HFFc6 (cell line): ENCODE data around the gene GUCA1A. TPM values are rescaled to one million over a fixed set of nuclear protein-coding genes. Genes with fewer than 3 reads are reported as not detected.

Source experiments
- DNase-seq: peaks from one replicate; pipeline ENCODE4 v3.0.0-alpha.2; 2018
- H3K27ac Mint-ChIP-seq: 2 replicates; pipeline ENCODE4 v1.8.0; 2020; ENCODE audit warnings: mild to moderate bottlenecking, mixed read lengths
- H3K27me3 Mint-ChIP-seq: 2 replicates; pipeline ENCODE4 v1.8.0; 2021; ENCODE audit warnings: mild to moderate bottlenecking, moderate library complexity, mixed read lengths; ENCODE audit not compliant: insufficient read depth
- H3K36me3 Mint-ChIP-seq: 2 replicates; pipeline ENCODE4 v1.8.0; 2021; ENCODE audit warnings: low read depth, mixed read lengths
- H3K4me1 Mint-ChIP-seq: 2 replicates; pipeline ENCODE4 v1.8.0; 2020; ENCODE audit warnings: low read depth, mixed read lengths
- H3K4me3 Mint-ChIP-seq: 2 replicates; pipeline ENCODE4 v1.8.0; 2020; ENCODE audit warnings: mild to moderate bottlenecking, moderate library complexity, mixed read lengths
- H3K9me3 Mint-ChIP-seq: 2 replicates; pipeline ENCODE4 v1.8.0; 2020; ENCODE audit warnings: mild to moderate bottlenecking, mixed read lengths
- CTCF ChIP-seq: fragments of 200-600 bp; sonication (generic); IDR thresholded peaks from 2 replicates; pipeline ENCODE4 v1.5.0; 2021; ENCODE audit warnings: antibody characterized with exemption, mild to moderate bottlenecking
- total RNA-seq, 6 experiments: library from RNA; stranded (reverse); fragmentation: NEBNext Ultra II Directional; extraction: Animal tissue kit (Norgen Biotek cat#: 25700); gene quantifications; 2 replicates in 1 of 6; 3 replicates in 5 of 6; pipeline ENCODE4 v1.2.3, GENCODE V29; 2021

The GUCA1A gene
- total RNA-seq, 6 experiments from 2014 or later, result not detected

GRCh38 chr6:42225419-42225818, 52.3 kb downstream of the GUCA1A start:
- H3K36me3 Mint-ChIP-seq, result peaks cover 17% of the 10 kb centered on the region
- H3K27ac Mint-ChIP-seq, result peak overlapping the region; percentile 97
- no peak for TF ChIP-seq CTCF
- 0 out of 2 replicates have a peak overlapping the region, but pooled peaks have one; percentile 10 for H3K4me3 Mint-ChIP-seq
- peaks cover 54% of the 10 kb centered on the region for H3K4me1 Mint-ChIP-seq
- no peak for DNase-seq
- peaks cover 10% of the 10 kb centered on the region for H3K27me3 Mint-ChIP-seq
- H3K9me3 Mint-ChIP-seq, result no peaks in the 10 kb centered on the region

DNA sequence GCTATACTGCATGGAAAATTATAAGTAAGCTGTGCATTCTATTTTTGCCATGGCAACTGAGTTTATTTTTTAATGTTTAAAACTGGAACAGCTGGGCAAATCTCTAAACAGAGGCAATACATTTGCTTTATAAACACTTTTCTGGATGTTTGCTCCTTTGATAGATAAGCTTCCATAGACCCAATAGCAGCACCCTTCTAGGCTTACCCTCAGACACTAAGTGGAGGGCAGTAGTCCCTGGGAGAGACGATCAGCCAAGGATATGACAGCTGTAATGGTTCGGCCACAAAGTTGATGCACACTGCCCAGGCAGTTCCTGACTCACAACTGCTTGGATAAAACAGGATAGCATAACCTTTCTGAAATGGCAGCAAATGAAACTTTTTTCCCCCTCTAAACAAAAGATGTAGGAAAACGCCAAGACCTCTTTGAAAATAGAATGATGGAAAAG, 53.0 kb downstream of the GUCA1A start:
- H3K27ac Mint-ChIP-seq, result peak overlapping the region; percentile 97
- peak; percentile 74 for DNase-seq
- TF ChIP-seq CTCF, result no peak
- peaks cover 51% of the 10 kb centered on the region for H3K4me1 Mint-ChIP-seq
- H3K27me3 Mint-ChIP-seq, result peaks cover 10% of the 10 kb centered on the region
- peak overlapping the region; percentile 80 for H3K4me3 Mint-ChIP-seq
- H3K36me3 Mint-ChIP-seq, result peaks cover 18% of the 10 kb centered on the region
- no peaks in the 10 kb centered on the region for H3K9me3 Mint-ChIP-seq

- DNase-seq, result peak; percentile 89
- Mint-ChIP-seq H3K27me3 (peaks cover 8% of the 10 kb centered on the region), H3K4me1 (peaks cover 47% of the 10 kb centered on the region), H3K4me3 (peak overlapping the region; percentile 80), H3K36me3 (peaks cover 18% of the 10 kb centered on the region), H3K27ac (peak overlapping the region; percentile 97), H3K9me3 (no peaks in the 10 kb centered on the region)
- TF ChIP-seq CTCF, result no peak
These were observed 53.5 kb downstream of the GUCA1A start for GRCh38 chr6:42226645-42227143.

GRCh38 chr6:42227173-42227850, 54.1 kb downstream of the GUCA1A start:
- Mint-ChIP-seq H3K4me3 (peak overlapping the region; percentile 80), H3K27ac (peak overlapping the region; percentile 97)

GRCh38 chr6:42228305-42228704, 55.1 kb downstream of the GUCA1A start:
- Mint-ChIP-seq H3K4me1 (peaks cover 46% of the 10 kb centered on the region), H3K9me3 (no peaks in the 10 kb centered on the region), H3K27ac (peak overlapping the region; percentile 19; the same call in 1 of the 2 replicates), H3K27me3 (peaks cover 8% of the 10 kb centered on the region), H3K36me3 (peaks cover 26% of the 10 kb centered on the region), H3K4me3 (no peak overlapping the region)
- no peak for TF ChIP-seq CTCF
- no peak for DNase-seq

More at GRCh38 chr6:42227173-42227850, 54.1 kb downstream of the GUCA1A start:
- H3K27me3 Mint-ChIP-seq, result peaks cover 8% of the 10 kb centered on the region
- no peak for DNase-seq
- no peak for TF ChIP-seq CTCF
- H3K36me3 Mint-ChIP-seq, result peaks cover 22% of the 10 kb centered on the region
- no peaks in the 10 kb centered on the region for H3K9me3 Mint-ChIP-seq
- H3K4me1 Mint-ChIP-seq, result peaks cover 46% of the 10 kb centered on the region

Other genes starting within 250 kb of the GUCA1A start
- gene CCND3, start 231.6 kb upstream of the GUCA1A start, total RNA-seq, result 10 to 100 TPM; 72.4 to 92.5 (median 82.7) TPM
- gene TAF8, start 122.8 kb upstream of the GUCA1A start, total RNA-seq, result 10 to 100 TPM; 14.9 to 19.0 (median 16.0) TPM
- gene C6orf132, start 30.7 kb upstream of the GUCA1A start, total RNA-seq, result 1 to 10 TPM; 4.7 to 6.6 (median 5.1) TPM
- under 1 TPM in 4 of 6 experiments, not detected in 2; 0.17 to 0.31 (median 0.24) TPM for gene GUCA1B, start 21.6 kb downstream of the GUCA1A start, total RNA-seq
- gene MRPS10, start 44.5 kb downstream of the GUCA1A start, total RNA-seq, result 10 to 100 TPM; 40.9 to 49.3 (median 43.8) TPM